Fibroblast of upper back skin (primary cell): ENCODE measurements around the gene FZD10.
A peak's percentile ranks its signal among the peaks of the same experiment; 100 is the strongest.

ENCODE experiments used
- DNase-seq: peaks from one replicate; pipeline ENCODE4 v3.0.0-alpha.2; 2013

Gene FZD10, protein sequence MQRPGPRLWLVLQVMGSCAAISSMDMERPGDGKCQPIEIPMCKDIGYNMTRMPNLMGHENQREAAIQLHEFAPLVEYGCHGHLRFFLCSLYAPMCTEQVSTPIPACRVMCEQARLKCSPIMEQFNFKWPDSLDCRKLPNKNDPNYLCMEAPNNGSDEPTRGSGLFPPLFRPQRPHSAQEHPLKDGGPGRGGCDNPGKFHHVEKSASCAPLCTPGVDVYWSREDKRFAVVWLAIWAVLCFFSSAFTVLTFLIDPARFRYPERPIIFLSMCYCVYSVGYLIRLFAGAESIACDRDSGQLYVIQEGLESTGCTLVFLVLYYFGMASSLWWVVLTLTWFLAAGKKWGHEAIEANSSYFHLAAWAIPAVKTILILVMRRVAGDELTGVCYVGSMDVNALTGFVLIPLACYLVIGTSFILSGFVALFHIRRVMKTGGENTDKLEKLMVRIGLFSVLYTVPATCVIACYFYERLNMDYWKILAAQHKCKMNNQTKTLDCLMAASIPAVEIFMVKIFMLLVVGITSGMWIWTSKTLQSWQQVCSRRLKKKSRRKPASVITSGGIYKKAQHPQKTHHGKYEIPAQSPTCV

DNA sequence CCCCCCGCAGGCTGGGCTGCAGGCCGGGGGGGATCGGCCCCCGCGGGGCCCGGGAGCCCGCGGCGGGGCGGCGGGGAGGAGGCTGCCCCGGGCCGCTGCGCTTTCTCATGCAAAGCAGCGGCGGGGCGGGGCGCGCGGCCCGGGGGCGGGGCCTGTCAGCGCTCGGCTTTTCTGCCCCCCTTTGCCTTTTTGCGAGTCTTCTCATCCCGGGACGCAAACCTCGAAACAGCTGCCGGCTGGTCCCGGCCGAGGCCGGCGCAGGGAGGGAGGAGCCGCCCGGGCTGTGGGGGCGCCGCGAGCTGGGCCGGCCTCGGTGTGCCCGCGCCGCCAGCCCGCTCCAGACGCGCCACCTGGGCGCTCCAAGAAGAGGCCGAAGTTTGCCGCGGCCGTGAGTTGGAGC, at the start of gene FZD10:
FZD10 (plus strand) TSS at position 198 of the 400 bp plus-strand sequence. CDS start 479 bp downstream, outside the sequence.
- DNase-seq: peak; percentile 36

DNA sequence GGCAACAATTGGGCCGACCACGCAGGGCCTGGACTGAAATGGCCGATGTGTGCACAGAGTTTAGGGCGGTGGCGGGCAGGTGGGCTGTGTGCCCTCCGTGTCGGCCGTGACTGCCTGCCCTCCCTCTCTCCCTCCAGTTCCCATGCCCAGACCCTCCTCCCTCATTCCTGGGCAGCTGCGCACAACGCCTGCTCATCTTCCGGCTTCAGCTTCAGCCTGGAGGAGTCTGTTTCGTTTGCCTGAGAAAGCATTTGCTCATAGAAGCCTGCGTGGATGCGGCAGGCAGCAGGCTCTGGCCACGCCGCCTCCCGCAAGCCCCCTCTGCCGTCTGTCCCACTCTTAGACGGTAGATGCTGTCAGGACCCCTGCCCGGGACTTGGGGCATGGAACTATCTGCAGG, 47.3 kb upstream of the FZD10 start:
- DNase-seq: no peak

DNA sequence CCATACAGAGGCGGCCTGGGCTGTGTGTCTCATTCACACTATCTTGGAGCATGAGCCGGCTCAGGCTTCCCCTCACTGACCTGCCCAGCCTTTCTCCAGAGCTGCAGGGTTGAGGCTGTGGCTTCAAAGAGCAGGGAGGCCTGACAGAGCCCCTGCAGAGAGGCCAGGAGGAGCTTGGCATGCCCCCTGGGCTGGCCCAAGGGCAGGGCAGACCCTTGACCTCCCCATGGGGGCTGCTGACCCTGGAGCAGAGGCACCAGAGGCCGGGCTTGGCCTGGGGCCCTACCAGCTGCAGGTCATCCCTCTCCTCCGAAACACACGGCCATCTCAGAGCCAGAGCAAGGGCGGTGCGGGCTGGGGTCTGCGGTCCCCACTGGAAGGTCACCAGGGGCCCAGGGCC, 46.6 kb upstream of the FZD10 start:
- no peak for DNase-seq

DNA sequence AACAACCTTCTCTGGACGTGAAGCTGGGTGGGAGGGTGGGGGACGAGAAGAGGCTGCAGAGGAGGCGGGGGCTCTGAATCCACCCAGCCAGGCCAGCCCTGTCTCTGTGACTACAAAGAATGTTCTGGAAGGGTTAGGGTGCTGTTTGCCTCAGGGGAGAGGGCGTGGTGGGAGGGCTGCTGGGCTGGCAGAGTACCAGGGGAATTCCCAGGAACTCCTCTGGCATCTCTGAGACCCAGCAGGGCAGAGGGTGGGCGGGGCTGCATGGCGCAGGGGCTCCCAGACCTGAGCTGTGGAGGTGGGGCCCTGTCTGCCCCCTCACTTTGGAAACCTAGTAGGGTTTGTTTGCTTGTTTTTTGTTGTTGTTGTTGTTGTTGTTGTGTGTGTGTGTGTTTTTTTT, 45.5 kb upstream of the FZD10 start:
- no peak for DNase-seq

DNA sequence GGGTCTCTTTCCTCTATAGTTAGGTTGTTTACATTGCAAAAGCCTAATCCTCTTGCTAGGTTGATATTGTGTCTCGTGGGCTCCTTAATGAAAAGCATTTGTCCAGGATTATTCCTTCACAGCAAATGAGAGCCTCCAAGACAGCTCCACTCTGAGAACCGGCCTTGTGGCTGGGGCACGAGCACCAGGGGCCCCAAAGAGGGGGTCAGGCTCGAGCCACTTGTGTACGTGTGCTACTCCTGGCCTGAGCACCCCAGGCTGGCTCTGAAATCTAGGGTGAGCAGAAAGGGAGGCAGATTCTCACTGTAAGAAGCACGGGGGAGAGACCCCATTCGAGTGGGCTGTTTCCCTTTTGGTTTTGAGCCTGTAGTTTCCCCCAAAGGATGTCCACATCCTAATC, 45.0 kb upstream of the FZD10 start:
- no peak for DNase-seq

DNA sequence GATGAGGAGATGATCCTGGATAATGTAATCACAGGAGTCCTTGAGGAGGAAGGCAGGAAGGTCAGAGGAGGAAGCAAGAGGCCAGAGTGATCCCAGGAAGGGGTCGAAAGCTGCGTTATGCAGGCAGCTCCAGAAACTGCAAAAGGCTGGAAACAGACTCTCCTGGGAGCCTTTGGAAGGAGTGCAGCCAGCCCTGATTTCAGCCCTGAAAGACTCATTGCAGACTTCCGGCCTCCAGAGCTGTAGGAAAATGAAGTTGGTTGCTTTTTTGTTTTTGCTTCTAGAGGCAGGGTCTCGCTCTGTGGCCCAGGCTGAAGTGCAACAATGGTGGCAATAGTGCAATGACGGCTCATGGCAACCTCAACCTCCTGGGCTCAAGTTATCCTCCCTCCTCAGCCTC, 44.6 kb upstream of the FZD10 start:
- DNase-seq: no peak

DNA sequence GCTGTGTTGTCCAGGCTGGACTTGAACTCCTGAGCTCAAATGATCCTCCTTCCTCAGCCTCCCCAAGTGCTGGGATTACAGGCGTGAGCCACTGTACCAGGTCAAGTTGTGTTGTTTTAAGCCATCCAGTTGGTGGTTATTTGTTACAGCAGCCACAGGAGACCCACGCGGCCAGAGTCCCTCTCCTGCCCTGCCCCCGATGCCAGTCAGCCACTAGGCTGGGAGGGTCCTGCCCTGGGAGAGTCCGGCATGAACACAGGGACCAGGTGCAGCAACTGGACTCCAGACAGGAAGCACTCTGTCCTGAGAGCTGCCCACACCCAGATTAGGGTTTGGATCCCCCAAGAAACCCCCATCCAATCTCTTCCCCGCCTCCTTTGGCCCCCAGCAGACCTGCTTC, 44.1 kb upstream of the FZD10 start:
- DNase-seq: no peak

DNA sequence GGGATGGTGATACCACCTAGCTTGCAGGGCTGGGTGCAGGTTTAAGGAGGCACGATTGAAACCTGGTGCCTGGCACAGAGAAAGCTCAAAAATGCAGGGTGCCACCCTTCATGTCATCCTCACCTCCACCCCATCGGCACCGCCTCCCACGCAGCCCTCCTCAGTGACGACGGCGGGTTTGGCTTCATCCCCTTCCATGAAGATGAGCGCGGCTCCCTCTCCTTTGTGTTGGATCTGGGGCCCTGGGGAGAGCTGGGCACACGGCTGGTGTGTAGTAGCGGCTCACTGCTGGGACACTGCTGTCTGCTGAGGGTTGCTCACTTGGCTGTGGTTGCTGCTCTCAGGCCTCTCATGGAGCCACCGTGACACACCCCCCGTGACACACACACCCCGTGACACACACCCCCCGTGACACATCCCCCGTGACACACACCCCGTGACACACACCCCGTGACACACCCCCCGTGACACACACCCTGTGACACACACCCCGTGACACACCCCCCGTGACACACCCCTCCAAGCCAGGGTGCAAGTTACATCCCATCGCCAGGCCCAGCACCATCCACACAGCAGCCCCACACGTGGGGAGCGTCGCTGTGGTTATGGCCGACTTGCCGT, 42.9 kb upstream of the FZD10 start:
- no peak for DNase-seq

DNA sequence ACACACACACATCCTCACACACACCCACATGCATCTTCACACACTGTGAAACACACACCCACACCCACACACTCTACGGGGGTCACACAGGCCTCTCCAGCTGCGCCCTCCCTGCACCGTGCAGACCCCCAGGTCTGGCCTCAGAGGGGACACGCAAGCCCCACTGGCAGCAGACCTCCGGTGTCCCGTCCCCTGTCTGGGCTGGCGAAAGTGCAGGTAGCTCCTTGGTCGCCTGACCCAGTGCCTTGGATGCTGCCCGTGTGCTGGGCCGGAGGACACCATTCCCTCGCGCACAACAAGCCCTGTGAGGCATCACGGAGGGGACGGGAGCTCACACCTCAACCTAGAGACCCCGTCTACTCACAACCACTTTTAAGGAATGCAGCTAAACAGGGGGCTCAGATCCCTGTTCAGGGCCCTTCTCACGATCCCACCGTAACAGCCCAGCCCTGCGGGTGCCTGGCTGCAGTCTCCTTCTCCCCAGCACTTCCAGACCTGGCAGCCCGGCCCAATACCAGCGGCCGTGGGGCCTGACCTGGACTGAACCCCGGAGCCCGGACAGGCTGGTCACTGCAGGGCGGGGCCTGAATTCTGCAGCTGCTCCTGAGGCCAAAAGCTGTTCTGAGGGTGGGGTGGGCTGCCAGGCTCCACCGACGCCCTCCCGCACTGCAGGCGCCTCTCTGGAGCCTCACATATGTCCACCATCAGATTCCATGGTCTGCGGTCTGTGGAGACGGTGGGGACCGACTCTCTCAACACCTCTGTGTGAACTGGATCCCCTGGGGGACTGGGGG, 42.1 kb upstream of the FZD10 start:
- DNase-seq: no peak

DNA sequence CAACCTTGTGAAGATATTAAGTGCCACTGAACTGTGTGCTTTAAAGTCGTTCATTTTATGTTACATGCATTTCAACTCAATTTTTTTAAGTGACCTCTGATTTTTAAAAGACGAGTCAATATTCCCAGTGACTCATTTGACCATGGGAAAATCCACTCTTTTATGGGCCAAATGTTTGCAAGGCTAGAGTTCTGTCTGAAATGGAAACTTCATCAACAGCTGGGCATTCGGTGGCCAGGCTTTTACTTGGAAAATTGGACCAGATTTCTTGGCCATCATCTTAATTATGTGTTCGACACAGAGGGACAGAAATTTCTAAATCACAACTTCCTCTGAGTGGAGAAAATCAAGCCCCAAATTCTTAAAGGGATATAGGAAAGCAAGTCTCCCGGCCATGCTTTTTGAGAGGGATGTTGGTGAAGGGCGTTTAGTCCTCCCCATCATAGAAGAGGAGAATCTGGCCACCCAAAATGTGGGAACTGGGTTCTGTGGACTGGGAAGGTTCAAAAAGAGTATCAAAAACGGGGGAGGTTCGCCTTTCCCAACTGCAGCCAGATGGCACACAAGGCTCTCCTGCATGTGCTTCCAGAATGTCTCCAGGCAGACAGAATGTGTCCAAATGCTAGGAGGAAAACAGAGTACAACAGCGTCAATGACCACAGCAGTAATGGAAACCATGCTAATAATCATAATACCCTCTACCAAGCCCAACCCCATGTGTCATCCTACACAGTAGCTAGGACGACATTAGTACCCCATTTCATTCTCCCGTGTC, 40.9 kb upstream of the FZD10 start:
- DNase-seq: no peak

DNA sequence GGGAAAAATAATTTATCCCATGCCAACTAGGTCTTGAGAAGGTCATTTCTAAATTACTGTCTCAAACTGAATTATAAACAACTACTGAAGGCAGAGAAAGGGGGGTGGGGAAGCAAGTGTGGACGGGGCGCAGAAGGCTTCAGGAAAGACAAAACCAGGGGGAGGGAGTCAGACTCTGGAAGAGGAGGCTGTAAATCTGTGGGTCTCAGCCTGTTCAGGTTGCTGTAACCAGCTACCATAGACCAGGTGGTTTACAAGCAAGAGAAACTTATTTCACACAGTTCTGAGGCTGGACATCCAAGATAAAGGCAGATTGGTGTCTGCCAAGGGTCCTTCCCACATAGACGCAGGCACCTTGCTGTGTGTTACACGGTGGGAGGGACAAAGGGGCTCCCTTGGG, 39.9 kb upstream of the FZD10 start:
- DNase-seq: no peak

DNA sequence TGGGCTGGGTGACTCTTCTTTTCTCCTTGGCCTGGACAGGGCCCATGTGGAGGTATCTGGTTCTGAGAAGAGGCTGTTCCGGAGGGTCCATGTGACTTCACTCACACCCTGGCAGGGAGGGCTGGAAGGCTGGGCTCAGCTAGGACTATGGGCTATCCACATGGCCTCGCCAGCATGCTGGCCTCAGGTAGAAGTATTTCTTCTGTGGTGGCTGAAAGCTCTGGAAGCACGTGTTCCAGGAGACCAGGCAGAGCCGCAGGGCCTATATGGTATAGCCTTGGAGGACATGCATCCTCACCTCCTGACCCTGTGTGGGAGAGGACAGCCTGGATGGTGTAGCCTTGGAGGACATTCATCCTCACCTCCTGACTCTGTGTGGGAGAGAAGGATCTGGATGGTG, 38.2 kb upstream of the FZD10 start:
- DNase-seq: no peak

DNA sequence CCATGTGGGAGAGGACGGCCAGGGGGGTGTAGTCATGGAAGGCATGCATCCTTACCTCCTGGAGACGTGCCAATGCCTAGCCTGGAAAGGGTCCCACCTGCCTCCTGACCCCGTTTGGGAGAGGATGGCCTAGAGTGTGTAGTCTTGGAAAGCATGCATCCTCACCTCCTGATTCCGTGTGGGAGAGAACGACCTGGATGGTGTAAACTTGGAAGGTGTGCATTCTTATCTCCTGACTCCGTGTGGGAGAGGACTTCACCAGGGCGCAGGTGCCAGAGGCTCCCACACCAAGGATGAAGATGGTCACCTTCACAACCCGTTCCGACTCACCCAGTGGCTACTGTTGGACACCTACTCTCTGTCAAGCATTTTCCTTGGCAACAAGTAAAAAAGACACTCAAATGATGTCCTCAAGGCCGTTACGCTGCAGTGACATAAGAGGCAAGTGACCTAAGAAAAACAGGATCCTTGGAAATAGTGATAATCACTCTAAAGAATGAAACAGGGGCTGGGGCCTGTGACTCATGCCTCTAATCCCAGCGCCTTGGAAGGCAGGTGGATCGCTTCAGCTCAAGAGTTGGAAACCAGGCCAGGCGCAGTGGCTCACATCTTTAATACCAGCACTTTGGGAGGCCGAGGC, 37.5 kb upstream of the FZD10 start:
- no peak for DNase-seq

DNA sequence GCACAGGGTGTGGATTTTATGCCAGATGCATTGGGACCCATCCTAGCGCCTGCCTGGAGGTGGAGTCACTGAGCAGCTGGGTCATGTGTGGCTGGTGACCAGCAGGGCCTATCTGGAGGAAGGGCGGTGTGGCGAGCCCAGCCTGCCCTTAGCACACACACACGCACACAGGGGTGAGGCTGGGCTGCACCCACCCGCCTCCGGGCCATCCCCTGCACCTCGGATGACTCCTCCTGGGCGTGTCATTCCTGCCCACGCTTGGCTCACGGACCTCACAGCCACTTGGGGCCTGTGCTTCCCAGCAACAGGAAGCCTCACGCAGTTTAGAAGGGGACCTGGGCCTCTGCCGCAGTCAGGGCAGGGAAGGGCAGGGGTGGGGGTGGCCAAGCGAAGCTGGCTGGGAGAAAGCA, 36.2 kb upstream of the FZD10 start:
- no peak for DNase-seq

DNA sequence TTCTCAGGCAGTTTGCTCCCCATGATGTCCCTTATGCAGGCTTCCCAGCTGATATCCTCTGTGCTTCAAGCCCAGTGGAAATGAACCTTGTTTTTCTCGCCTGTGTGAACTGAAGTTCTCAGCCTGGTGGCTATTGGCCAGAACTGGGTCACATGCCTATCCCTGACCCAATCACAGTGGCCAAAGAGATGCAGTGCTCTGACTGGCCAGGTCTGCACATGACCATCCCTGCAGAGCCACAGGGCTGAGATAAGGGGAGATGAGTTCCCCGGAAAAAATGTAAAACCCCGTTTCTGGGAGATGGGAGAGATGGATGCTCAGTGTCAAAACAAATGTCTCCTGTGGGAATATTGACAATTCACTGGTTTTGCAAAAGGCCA, 34.7 kb upstream of the FZD10 start:
- no peak for DNase-seq

DNA sequence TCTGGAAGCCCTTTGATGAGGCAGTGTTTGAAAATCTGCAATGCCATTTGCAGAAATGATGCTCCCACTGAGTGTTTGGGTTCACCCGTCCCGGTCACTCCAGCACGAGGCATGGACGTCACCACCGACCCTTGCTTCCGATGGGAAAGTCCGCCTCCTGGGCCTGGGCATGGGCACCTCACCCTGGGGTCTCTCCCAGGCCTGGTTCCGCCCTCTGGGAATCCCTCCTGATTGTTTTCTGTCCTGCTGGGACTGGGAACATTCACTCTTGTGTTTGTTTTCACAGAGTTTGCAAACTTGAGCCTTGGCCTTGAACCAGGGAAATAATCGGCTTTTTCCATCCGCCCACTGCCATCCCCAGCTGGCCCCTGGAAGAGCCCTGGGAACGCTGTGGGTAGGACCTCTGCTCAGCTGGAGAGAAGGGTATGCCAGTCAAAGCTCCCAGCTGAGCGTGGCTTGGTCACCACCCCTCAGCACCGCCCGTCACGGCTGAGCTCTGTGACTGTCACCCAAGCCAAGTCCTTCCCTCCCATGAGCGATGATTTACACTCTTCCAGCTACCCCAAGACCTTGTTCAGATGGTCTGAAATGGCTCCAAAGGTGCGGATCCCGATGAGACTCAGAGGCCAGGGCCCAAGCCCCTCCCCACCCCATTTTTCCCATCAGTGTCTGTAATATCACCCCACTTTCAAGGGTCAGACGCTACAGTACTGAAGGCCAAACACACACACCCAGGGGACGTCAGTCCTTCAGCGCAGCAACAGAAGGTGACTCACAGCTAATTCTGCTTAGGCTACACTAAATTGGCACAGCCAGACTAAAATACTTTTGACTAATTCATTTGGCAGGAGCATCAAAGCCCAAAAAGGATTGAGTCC, 34.1 kb upstream of the FZD10 start:
- peak; percentile 10 for DNase-seq

DNA sequence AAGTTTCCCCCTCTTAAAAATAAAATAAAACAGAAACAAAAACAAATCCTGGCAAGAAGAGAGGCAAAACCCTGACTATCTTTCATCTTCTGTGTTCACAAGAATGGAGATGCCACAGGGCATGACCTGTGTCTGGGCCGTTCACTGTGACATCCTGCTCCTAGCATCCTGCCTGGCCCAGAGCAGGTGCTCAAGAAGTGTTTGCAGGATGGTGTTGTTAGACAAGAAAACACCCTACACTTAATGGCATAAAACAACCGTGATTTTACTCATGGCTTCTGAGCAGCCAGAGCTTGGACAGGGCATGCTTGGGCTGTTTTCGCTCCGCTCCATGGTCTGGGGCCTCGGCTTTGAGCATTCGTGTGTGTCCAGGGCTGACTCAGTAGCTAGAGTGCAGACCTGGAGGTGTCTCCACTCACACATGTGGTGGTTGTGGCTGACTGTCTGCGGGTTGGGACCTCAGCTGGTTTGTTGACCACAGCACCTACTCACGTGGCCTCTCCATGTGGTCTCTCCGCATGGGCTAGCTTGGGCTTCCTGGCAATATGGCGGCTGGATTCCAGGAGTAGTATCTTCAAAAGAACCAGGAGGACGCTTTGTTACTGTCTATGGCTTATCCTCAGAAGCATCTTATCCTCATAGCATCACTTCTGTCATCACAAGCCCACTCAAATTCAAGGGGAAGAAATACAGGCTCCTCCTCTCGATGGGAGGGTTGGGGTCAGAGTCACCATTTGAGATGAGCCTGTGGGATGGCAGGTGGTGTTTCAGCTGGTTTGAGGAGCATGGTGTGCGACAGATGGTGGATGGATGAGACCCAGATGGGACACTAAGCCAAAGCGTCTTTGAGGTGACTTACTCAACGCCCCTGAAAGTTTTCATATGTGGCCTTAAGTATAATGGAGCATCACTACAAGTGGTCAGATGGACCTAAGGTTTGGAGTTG, 33.2 kb upstream of the FZD10 start:
- no peak for DNase-seq

DNA sequence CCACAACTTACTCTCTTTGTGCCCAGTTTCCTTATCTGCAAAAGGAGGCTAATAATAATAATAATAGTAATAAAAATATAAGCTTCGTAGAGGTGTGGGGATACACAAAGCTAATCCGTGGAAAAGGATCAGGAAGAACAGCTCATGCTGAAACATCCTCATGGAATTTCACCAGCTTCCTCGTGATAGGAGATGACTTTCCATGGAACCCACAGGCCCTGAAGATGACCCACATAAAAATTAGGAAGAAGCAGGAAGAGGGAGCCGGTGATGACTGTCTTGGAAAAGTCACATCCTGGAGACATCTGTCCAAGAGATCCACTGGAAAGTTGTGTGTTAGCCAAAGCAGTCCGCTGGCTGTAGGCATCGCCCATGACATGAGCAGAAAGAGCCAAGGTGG, 31.9 kb upstream of the FZD10 start:
- DNase-seq: no peak

DNA sequence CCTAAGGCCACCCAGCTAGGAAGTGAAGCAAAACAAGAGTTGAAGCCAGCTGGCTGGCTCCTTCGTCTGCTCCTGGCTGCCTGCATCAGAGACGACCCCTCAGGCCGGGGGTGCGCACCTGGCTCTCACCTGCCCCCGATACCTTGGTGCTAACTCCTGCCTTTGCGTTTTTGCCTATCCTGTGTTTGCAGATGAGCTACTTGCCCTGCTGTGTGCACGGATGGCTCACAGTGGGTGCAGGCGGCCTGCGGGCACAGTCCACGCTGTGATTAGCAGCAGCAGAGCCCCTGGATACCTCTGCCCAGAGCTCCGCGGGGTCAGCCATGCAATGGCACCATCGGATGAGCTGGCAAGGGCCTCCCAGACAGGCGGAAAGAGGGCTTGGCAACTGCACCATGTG, 31.2 kb upstream of the FZD10 start:
- DNase-seq: no peak

DNA sequence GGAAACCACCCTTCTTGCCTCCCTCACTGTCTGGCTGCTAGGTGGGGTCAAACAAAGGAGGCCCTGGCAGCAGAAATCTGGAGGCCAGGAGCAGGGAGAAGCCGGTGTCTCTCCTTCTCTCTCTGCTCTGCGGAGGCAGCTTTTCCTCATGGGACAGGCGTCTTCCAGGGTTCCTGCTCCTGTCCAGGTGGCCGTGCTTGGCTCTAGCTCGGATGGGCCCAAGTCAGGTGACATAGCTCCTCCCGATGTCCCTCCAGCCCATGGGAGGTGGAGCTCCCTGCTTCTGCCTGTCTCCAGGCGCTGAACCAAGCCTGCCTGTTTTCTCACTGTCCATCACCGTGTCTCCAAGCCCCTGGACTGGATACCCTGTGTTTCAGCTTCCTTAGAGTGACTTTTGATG, 30.5 kb upstream of the FZD10 start:
- no peak for DNase-seq
